NCI-H2171 (cell line): ENCODE results near the gene PSMC4.

Experiments
- DNase-seq: peaks from one replicate; lab custom pipeline; 2025; lab: John Stamatoyannopoulos, UW

Gene PSMC4

DNA sequence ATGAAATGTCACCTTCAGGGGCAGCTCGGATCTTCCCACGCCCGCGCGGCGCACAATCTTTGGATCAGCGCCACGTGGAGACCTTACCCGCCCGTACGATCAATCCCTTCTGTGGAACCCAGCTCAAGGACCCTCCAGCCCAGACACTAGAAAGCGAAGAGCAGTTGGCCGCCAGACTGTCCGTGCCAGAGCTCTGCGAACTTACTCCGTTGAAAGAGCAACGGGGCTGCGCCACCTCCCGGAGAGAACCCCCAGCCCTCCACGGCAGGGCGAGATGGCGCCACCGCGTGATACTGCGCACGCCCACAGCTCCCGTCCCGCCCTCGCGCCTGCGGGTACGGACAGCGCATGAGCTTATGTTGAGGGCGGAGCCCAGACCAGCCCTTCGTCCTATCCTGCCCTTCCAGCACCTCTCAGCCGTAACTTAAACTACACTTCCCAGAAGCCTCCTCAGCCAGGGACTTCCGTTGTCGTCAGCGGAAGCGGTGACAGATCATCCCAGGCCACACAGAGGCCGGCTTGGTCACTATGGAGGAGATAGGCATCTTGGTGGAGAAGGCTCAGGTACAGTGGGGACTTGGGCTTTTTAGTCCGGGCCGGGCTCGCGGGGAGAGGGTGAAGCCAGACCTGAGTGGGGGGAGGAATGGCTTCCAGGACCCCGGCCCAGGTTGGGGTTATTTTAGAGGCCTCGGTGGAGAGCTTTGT is at the start of gene PSMC4:
Gene PSMC4 (plus strand): TSS at position 491 of the 705 bp plus-strand sequence. CDS start 38 bp downstream, at position 529.
- peak; percentile 95 for DNase-seq

DNA sequence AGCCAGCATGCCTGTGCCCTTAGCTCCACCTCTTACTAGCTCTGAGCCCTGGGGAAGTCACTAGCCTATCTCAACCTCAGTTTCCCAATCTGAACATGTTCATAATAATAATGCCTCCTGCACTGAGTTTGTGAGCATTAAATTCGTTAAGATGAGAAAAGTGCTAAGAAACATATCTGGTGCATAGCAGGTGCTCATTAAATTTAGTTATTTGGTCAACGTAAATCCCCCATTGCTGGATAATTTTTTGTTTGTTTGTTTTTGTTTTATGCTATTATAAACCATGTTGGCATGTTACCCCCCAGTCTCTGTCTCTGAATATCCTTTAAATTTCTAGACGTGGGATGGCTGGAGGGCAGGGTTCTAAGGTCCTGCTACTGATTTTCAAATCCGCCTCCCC is 47.1 kb upstream of the PSMC4 start:
- DNase-seq: no peak

DNA sequence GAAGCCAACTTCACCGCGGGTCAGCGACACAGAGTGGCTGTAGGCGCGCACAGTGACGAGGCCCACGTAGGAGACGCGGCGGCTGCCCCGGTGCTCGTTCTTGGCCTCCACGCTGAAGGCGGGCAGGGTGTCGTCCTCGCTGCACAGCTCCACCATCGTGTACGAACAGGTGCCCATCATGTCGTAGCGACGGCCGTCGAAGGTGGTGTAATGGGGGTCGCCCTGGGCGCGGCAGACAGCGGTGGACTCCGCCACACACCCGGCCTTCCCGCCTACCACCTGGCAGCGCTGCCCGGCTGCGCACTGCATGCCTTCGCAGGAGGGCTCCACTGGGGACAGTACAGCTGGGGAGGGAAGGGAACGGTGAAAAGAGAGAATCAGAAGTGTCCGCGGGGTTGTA is 46.6 kb upstream of the PSMC4 start:
- no peak for DNase-seq

DNA sequence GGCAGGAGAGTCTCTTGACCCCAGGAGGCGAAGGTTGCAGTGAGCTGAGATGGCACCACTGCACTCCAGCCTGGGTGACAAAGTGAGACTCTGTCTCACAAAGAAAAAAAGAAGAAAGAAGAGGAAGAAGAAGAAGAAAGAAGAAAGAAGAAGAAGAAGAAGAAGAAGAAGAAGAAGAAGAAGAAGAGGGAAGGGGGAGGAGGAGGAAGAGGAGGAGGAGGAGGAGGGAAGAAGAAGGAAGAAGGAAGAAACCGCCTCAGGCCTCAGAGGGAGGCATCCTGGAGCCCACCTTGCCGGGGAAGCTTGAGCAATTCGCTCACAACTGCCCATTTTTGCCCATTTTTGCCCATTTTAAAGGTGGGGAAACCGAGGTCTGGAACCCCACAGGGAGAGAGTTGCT is 46.0 kb upstream of the PSMC4 start:
- no peak for DNase-seq

DNA sequence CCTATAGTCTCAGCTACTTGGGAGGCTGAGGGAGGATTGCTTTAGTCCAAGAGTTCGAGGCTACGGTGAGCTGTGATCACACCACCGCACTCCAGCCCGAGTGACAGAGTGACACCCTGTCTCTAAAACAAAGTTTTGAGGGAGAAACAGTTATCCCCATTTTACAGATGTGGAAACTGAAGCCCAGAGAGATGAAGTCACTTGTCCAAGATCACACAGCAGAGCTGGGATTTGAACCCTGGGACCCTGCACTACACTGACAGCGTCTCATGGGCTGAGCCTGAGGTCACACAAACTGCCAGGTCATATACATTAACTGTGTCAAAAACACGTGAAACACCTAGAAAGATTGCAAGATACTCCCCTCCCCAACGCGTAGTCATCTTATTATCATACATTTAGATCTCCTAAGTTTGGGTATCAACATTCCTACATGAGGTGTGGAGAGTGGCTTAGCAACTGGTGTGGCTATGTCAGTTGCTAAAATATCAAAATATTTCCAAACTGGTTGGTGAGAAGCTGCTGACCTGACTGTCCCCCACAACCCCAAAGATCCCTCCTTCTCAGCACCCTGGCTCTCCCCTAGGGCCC is 44.7 kb upstream of the PSMC4 start:
- no peak for DNase-seq

DNA sequence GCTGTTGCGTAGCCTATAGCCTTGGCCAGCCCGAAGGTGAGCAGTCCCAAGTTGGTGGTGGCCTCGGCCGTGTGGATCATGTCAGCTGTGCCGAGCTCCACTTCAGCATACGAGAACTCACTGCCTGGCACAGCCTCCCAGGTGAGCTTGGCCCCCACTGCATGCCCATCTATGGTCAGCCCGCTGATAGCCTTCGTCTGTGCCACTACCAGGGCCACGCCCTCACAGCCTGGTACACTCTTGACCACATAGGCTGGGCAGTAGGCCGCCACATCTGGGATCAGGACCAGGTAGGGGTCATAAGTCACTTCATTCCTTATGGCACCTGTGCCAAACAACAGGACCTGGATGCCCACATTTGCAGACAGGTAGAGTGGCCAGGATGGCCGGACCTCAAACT is 43.9 kb upstream of the PSMC4 start:
- DNase-seq: no peak

DNA sequence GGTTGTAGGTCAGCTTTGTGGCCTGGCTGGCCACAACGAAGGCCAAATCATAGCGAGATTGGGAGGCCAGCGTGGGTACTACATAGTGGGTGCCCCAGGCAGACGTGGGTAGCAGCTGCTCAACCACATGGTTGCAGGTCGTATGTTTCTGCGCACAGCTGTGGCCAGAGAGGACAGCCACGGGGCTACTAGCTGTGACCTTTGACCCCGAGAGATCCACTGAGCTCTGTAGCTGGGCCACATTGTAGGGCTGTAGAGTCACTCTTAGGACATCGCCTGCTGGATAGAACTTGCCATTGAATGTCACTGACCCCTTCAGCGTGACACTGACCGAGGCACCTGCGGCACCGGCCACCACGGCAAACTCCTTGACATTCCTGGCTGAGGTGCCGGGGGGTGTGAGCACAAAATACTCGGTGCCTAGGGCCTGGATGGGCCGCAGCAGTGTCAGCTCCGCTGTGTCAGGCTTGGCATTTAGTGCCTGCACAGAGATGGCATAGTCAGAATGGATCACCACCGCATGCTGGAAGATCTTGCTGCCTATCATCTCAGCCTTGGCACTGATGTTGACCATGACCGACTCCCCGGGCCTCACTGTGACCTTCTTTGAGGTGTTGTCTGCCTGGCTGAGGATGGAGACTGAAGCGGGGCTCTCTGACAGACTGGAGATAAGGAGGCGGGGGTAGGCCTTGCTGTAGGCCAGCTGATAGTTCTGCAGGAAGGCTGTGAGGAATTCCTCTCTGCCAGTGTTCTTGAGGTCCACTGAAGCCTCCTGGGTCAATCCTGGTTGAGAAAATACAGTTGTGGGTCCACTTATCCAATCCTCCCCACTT is 43.2 kb upstream of the PSMC4 start:
- DNase-seq: no peak

DNA sequence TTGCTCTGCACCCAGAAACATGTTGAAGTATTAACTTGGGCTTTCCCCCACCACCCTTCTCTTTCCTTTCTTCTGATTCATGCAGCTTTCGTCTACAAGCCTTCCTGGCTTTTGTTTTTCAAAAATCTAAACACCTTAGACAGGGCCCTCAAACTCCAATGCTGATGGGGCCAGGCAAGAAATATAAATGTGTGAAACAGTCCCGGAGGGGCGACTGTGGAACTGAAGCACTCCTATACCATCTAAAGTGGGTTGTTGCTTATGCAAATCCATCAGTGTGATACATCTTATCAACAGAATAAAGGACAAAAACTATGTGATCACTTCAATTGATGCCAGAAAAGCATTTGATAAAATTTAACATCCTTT is 42.6 kb upstream of the PSMC4 start:
- no peak for DNase-seq

DNA sequence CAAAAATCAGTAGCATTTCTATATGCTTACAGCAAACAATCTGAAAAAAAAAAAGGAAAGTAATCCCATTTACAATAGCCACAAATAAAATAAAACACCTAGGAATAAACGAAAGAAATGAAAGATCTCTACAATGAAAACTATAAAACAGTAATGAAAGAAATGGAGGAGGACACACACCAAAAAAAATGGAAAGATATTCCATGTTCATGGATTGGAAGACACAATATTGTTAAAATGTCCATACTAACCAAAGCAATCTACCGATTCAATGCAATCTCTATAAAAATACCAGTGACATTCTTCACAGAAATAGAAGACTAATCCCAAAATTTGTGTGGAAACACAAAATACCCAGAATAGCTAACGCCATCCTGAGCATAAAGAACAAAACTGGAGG is 41.2 kb upstream of the PSMC4 start:
- DNase-seq: no peak

DNA sequence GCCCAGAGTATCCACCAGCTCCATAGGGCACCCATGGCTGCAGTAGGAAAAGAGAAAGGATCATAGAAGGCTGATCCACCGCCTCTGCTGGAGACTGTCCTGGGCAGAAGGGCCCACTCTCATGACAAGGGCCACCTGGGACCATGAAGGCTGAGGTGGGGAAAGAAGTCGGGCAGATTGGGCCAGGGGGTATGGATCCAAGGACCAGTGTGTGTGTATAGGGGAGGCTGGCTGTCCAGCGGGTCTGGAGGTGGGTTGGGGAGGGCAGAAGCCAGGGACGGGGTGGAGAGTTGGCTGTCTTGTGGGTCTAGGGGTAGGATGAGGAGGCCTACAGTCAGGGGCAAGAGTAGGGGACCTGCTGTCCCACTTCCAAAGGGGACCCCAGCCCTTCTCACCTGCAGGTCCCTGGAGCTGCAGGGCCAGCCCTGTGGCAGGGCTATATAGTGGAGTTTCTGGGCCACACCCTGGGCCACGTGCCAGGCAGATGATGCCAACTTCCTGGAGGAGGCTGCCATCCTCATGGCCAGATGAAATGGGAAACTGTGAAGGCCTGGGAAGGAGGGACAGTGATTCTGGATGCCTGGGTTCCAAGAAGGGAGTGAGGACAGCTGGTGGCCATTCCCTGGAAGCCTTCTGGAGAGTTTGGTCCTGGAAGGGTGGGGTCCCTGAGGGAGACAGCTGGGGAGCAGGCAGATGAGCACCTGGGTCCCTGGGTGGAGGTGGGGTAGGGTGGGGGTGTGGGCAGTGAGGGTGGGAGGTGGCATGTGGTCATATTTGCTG is 36.2 kb upstream of the PSMC4 start, which contains the start of gene FCGBP:
Gene FCGBP (minus strand): TSS at position 51 of the 780 bp plus-strand sequence.
- no peak for DNase-seq

DNA sequence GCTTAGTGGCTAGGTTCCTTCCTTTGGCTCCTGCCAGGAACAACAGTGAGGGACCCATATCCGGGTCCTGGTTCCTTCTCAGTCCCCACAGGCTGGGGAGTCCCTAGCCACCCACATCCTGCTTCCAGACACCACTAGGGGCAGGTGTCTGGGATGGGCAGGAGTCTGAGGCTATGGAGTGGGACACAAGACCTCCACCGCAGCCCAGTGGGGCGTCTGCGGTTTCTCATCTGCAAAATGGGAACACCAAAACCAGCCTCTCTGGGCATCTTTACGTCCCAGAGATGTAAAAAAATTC is 35.7 kb upstream of the PSMC4 start:
- no peak for DNase-seq

DNA sequence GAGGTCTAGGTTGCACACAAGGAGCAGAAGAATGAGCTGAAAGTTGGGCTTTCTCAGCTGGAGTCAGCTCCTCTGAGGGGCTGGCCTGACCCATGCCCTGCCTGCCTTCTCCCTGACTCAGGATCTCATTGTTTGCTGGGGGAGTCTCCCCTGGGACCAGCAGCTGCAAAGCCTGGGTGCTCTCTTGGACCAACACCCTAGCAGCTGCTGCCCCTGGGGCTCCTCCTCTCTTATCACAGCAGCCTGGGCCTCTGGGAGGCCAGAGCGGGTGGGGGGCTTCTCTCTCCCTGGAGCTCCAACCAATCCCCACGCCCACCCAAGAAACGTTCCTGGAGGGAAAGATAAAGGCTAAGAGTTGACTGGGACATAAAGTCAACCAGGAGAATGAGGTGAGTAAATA is 34.9 kb upstream of the PSMC4 start:
- DNase-seq: no peak

DNA sequence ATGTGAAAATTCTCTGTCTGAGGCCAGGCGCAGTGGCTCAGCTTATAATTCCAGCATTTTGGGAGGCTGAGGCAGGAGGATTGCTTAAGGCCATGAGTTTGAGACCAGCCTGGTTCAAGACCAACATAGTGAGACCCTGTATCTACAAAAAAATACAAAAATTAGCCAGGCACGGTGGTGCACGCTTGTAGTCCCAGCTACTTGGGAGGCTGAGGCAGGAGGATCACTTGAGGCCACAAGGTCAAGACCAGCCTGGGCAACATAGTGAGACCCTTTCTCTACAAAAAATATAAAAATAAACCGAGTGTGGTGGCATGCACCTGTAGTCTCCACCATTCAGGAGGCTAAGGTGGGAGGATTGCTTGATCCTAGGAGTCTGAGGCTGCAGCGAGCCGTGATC is 34.3 kb upstream of the PSMC4 start:
- DNase-seq: no peak

DNA sequence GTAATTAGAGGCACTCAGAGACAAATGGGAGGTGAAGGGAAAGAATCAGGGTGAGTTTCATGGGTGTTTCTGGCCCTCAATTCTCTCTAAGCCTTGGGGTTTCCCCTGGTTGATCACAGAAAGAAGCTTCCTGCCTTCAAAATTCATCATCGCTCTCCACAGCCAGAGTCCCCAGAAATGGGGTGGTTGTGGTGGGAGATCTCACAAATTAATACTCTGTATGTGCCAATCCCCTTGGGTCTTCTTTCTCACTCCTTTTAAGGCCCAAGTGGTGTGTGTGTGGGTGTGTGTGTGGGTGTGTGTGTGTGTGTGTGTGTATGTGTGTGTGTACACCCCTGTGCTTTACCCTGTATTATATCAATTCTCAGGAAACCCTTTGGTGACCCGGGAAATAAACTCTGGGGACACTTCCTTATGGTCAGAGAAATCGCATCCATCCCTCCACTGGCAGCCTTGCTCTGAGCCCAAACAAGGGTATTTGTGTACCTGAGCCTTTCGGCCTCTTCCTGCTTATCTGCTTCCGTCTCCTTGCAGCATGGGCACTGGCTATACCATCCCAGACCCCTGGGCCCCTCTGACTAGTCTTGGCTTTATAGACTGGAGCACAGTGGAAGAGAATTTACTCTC is 33.8 kb upstream of the PSMC4 start:
- no peak for DNase-seq

DNA sequence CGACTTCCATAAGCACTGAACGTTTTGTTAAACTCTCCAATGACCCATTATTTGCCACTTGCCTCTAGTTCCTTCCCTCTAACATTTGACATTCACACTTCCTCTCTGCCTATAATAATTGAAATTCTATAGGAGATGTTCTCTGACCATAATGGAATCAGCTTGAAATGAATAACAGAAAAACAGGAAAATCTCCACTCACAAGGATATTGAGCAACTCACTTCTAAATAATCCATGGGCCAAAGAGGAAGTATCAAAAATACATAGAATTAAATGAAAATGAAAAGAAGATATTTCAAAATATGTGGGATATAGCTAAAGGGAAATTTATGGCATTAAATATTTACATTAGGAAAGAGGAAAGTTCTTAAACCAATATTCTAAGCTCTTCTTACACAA is 33.2 kb upstream of the PSMC4 start:
- no peak for DNase-seq

DNA sequence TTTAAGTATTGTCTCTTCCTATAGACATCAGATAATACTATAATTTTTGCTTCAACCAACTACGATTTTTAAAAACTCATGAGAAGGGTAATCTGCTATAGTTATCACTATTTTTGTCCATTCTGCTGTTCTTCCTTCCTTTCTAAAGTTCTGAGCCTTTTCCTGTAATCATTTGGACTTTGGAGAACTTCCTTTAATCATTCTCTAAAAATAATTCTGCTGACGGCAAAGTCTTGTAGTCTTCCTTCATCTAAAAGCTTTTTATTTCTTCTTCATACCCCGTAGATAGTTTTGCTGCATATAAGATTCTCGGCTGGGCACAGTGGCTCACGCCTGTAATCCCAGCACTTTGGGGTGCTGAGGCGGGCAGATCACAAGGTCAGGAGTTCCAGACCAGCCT is 31.4 kb upstream of the PSMC4 start:
- no peak for DNase-seq

DNA sequence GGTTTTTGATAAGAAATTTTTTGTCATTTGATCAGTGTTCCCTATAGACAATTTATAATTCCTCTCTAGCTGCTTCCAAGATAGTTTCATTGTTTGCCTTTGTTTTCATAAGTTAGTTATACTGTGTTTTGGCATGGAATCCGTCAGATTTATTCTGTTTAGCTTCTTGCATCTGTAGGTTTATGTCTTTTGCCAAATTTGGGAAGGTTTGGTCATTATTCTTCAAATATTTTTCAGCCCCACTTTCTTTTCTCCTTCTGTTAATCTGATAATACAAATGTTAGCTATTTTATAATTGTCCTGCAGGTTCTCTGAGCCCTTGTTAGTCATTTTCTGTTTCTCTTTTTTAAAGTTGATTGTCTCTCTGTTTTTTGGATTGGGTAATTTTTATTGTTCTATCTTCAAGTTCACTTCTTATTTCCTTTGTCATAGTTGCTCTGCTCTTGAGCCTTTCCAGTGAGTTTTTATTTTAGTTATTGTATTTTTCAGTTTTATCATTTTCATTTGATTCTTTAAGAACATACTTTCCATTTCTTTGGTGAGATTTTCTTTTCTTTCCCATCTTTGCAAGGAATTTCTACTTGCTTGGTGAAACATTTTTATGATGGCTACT is 30.6 kb upstream of the PSMC4 start:
- no peak for DNase-seq

DNA sequence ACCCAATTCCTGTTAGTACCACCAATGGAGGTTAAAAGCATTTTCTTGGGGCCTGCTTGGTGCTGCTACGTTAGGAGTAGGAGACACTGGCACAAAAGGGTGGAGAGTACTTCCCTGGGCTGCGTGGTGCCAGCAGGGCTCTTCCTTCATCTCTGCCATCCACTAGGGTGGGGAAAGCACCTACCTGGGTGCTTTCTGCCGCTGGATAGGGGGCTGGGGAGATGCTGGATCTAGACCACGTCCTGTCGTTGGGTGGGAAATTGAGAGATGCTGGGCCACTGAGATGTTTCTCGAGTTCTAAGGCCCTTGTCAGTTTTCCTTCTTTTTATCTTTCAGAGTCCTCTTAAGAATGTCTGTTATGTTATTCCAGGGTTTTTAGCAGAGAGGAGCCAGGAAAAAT is 29.8 kb upstream of the PSMC4 start:
- no peak for DNase-seq

DNA sequence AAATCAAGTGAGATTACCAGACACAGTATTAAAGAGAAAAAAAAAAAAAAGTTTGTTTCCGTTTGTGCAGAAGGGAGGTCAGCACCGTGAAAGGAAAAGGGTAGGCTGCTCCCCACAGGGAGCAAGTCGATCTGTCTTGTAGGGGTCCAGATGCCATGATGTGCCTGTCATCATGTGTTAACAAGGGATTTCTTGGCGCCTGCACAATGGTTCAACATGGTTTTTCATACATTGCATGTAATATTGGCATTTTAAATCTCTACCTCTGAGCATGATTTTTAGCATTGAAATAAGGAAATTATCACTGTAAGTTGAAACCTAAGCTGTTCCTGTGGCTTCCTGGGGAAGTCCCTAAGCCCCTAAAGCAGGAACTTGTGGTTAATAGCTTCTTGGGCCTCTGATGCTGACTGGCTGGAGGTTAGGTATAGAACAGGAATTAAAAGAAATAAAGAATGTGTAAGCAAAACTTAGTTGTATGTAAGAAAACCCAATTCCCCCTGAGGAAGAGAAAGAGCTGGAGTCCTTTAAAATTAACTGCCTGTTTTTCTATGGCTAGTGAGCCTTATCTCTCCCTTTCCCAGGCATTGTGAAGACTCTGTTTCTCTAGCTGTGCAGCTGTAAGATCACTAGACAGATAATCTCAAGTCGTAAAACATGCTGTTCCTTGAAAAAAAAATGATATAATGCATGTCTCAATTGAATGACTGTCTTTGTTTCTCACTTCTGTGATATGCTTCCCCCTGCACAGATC is 29.2 kb upstream of the PSMC4 start:
- no peak for DNase-seq

DNA sequence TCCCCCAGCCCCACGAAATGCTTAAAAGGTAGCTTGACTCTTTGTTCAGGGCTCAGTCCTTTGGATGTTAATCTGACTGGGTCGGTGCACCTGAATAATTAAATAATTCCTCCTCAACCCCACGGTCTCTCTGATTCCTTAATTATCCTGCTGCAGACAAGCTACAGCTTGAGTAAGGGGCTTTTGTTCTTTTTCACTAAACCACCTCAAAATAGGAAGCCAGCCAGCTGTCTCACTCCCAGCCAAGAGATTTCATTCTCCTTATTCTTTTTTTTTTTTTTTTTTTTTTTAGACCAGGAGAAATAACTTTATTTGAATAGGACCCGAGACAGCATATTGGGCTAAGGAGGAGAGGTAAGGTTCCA is 28.6 kb upstream of the PSMC4 start:
- no peak for DNase-seq

DNA sequence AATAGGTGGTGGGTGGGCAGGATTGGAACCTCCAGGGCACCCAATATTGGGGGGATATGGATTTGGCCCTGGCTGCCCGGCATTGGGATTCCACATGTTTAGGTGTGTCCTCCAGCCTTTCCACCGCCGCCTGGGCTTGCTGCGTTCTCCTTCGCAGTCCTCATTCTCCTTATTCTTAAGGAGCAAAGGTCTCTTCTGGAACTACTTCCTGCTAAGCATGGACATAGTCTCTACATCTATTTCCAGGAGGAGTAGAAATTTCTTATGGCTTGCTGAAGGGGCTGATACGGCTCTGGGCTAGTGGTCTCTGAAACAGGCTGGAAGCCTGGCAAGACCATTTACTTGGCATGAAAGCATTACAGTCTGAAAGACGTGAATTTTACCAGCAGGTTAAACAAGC is 27.4 kb upstream of the PSMC4 start:
- no peak for DNase-seq
